ENCODE data around the gene LPCAT2.

Gene LPCAT2

DNA sequence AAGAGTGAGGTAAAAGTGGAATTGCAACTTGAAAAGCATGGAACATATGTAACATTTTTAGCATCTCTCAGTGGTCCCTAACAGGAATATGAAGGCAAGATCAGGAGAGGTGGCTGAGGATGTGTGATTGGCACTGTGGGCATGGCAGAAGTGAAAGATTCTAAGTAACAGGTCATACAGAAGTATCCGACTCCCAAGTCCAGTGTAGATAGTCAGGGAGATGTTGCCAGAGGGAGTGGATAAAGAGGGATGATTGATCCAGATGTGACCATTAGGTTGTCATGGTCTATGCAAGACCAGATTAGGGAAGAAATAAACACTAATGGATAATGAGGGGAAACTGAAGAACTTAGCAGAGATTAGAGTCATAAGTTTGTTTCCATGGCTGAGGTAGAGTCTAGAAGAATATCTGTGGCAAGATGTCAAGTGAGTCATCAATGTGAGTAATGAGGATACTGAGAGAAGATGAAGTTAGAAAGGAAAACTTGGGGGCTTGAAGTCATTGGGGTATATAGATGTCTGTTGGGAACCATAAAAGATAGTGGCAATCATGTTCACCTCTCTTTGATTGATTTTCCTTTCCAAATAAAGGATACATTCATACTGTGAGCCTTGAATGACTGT, 33.7 kb downstream of the LPCAT2 start:
- no peaks in the 10 kb centered on the region for H3K36me3 ChIP-seq (ENCODE audit: control insufficient read depth, insufficient read depth, low read length)
- no peak overlapping the region for H3K4me3 ChIP-seq (ENCODE audit: low read depth, low read length)
- no peak overlapping the region for H3K4me2 ChIP-seq (ENCODE audit: low read length)
- no peak overlapping the region for H3K27ac ChIP-seq
- H3K9ac ChIP-seq = no peak overlapping the region
- H2AFZ ChIP-seq = no peak overlapping the region
- H3K4me1 ChIP-seq = no peaks in the 10 kb centered on the region
- H3K79me2 ChIP-seq = peaks cover 2% of the 10 kb centered on the region
- H3K9me3 ChIP-seq (ENCODE audit: control insufficient read depth, low read length) = no peaks in the 10 kb centered on the region
- TF ChIP-seq, protein P1, sequence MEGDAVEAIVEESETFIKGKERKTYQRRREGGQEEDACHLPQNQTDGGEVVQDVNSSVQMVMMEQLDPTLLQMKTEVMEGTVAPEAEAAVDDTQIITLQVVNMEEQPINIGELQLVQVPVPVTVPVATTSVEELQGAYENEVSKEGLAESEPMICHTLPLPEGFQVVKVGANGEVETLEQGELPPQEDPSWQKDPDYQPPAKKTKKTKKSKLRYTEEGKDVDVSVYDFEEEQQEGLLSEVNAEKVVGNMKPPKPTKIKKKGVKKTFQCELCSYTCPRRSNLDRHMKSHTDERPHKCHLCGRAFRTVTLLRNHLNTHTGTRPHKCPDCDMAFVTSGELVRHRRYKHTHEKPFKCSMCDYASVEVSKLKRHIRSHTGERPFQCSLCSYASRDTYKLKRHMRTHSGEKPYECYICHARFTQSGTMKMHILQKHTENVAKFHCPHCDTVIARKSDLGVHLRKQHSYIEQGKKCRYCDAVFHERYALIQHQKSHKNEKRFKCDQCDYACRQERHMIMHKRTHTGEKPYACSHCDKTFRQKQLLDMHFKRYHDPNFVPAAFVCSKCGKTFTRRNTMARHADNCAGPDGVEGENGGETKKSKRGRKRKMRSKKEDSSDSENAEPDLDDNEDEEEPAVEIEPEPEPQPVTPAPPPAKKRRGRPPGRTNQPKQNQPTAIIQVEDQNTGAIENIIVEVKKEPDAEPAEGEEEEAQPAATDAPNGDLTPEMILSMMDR (IDR thresholded peaks at IDR 0.05) = no peak
- H3K27me3 ChIP-seq (ENCODE audit: control insufficient read depth, insufficient read depth, low read length) = no peaks in the 10 kb centered on the region

DNA sequence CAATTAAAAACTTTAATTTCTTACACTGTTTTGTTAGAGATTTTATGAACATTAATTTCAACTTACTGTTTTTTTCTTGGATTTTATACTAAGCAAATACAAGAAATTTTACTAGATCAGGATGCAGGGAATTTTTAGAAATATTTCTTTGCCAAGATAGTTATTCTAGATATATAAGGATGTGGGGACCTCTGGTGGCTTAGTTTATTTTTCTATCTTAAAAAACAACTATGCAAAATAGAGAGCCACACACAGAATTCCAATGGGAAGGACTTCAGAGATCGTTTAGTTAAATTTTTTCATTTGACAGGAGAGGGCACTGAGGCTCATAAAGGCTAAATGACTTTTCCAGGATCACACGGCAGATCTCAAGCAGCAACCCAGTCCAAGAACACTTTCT, 34.6 kb downstream of the LPCAT2 start:
- Histone ChIP-seq H3K4me1 (no peaks in the 10 kb centered on the region), H3K4me2 (ENCODE audit: low read length) (no peak overlapping the region), H3K27me3 (ENCODE audit: control insufficient read depth, insufficient read depth, low read length) (no peaks in the 10 kb centered on the region), H3K36me3 (ENCODE audit: control insufficient read depth, insufficient read depth, low read length) (no peaks in the 10 kb centered on the region), H2AFZ (no peak overlapping the region), H3K9me3 (ENCODE audit: control insufficient read depth, low read length) (no peaks in the 10 kb centered on the region), H3K4me3 (ENCODE audit: low read depth, low read length) (no peak overlapping the region), H3K79me2 (peaks cover 2% of the 10 kb centered on the region), H3K9ac (no peak overlapping the region), H3K27ac (no peak overlapping the region)
- TF ChIP-seq, protein P1 (IDR thresholded peaks at IDR 0.05) = peak; percentile 38

DNA sequence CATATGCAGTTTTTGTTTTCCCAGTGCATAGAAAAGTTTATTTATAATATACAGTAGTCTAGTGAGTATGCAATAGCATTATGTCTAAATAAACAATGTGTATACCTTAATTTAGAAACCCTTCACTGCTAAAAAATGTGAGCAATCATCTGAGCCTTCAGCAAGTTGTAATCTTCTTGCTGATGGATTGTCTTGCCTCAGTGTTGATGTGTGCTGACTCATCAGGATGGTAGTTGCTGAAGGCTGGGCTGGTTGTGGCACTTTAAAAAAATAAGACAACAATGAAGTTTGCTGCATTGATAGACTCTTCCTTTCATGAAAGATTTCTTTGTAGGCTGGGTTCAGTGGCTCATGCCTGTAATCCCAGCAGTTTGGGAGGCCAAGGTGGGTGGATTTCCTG, 43.7 kb downstream of the LPCAT2 start:
- Histone ChIP-seq H3K9me3 (ENCODE audit: control insufficient read depth, low read length) (no peaks in the 10 kb centered on the region), H3K4me3 (ENCODE audit: low read depth, low read length) (no peak overlapping the region), H3K4me2 (ENCODE audit: low read length) (no peak overlapping the region), H3K36me3 (ENCODE audit: control insufficient read depth, insufficient read depth, low read length) (no peaks in the 10 kb centered on the region), H3K27me3 (ENCODE audit: control insufficient read depth, insufficient read depth, low read length) (no peaks in the 10 kb centered on the region), H3K27ac (no peak overlapping the region), H3K9ac (no peak overlapping the region), H3K4me1 (no peaks in the 10 kb centered on the region), H2AFZ (no peak overlapping the region), H3K79me2 (no peaks in the 10 kb centered on the region)
- TF ChIP-seq, protein P1 (IDR thresholded peaks at IDR 0.05) = no peak

DNA sequence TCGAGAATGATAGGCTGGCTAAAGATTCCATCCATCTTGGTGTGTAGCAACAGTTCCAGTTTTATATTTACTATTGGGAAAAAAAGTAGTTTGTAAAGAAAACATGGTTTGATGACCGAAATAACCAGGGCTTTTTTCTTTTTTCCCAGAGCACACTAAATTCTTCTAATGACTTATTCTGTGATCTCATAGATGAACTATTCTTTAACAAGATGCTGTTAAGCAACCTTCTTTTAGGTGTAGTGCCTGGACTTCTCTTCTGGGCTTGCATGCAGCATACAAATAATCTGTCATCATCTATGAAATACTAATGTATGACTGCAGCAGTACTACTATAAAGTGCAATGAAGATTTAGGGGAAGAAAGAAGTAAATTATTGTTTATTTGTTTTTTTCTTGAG, 46.6 kb downstream of the LPCAT2 start:
- no peaks in the 10 kb centered on the region for H3K27me3 ChIP-seq (ENCODE audit: control insufficient read depth, insufficient read depth, low read length)
- H3K9ac ChIP-seq = no peak overlapping the region
- TF ChIP-seq, protein P1 (IDR thresholded peaks at IDR 0.05) = no peak
- H3K9me3 ChIP-seq (ENCODE audit: control insufficient read depth, low read length) = no peaks in the 10 kb centered on the region
- H3K4me1 ChIP-seq = no peaks in the 10 kb centered on the region
- H3K36me3 ChIP-seq (ENCODE audit: control insufficient read depth, insufficient read depth, low read length) = no peaks in the 10 kb centered on the region
- no peaks in the 10 kb centered on the region for H3K79me2 ChIP-seq
- H3K4me2 ChIP-seq (ENCODE audit: low read length) = no peak overlapping the region
- no peak overlapping the region for H2AFZ ChIP-seq
- no peak overlapping the region for H3K27ac ChIP-seq
- no peak overlapping the region for H3K4me3 ChIP-seq (ENCODE audit: low read depth, low read length)

DNA sequence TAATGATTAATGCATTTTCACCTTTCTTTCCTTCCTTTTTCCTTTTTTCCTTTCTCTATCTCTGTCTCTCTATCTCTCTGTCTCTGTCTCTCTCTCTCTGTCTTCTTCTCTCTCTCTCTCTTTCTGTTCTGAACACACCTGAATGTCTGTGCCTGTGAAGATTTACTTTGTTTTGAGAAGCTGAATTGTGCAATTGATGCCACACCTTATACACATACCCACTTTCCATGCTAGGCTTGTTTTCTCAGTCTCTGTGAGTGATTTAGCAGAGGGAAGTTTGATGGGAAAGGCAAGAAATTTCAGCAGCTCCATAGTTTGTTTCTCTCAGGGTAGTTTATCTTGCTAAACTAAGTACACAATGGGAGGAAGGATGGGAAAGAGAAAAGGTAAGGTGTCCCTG, 48.3 kb downstream of the LPCAT2 start:
- TF ChIP-seq, protein P1 (IDR thresholded peaks at IDR 0.05) = no peak
- Histone ChIP-seq H3K9ac (no peak overlapping the region), H3K4me3 (ENCODE audit: low read depth, low read length) (no peak overlapping the region), H2AFZ (no peak overlapping the region), H3K9me3 (ENCODE audit: control insufficient read depth, low read length) (no peaks in the 10 kb centered on the region), H3K36me3 (ENCODE audit: control insufficient read depth, insufficient read depth, low read length) (no peaks in the 10 kb centered on the region), H3K79me2 (no peaks in the 10 kb centered on the region), H3K27me3 (ENCODE audit: control insufficient read depth, insufficient read depth, low read length) (no peaks in the 10 kb centered on the region), H3K4me1 (no peaks in the 10 kb centered on the region), H3K27ac (no peak overlapping the region), H3K4me2 (ENCODE audit: low read length) (no peak overlapping the region)
